Measurements from ENCODE around the gene CCDC17.

Gene CCDC17

DNA sequence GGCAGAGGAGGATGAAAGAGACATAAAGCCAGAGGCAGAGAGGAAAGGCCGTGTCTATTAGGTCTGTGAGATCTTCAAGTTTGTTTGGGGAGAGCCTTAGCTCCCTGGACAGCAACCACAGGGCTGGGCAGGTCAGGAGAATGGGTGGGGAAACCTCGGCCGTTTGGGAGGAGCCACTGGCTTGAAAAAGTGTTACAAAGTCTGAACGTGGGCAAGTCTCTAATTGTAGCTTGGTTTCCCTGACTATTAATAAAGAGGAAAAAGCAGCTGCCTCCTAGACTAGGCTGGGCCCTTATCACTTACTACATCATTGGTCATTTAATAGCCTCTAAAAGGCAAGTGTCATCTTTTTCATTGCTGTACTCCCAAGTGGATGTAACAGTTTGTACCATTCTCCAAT is at the start of gene CCDC17:
Gene CCDC17 (minus strand): TSS at position 83 of the 400 bp plus-strand sequence. CDS start 145 bp downstream, outside the sequence.
- in situ Hi-C loops (cut with HindIII; ENCODE audit: low sequenced_read_pairs) = no loop called here

- in situ Hi-C loops (cut with HindIII; ENCODE audit: low sequenced_read_pairs) = no loop called here
Measured at GRCh38 chr1:45669859-45670655, 46.2 kb upstream of the CCDC17 start.

- in situ Hi-C loops (cut with HindIII; ENCODE audit: low sequenced_read_pairs) = no loop called here
Measured at GRCh38 chr1:45669379-45669778, 45.5 kb upstream of the CCDC17 start.

DNA sequence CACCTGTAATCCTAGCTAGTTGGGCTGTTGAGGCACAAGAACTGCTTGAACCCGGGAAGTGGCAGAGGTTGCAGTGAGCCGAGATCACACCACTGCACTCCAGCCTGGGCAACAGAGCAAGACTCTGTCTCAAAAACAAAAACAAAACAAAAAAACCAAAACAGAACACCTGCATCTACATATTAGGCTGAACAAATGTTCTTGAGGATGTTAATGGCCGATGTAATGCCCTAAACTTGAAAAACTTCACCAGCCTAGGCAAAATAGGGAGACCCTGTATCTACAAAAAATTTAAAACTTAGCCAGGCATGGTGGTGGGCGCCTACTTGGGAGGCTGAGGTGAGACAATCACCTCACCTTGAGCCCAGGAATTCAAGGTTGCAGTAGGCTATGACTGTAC is 44.7 kb upstream of the CCDC17 start:
- in situ Hi-C loops (cut with HindIII; ENCODE audit: low sequenced_read_pairs) = no loop called here

- in situ Hi-C loops (cut with HindIII; ENCODE audit: low sequenced_read_pairs) = no loop called here
Measured at GRCh38 chr1:45667321-45668111, 43.7 kb upstream of the CCDC17 start.

GRCh38 chr1:45666836-45667235 is 43.0 kb upstream of the CCDC17 start:
- in situ Hi-C loops (cut with HindIII; ENCODE audit: low sequenced_read_pairs) = no loop called here

DNA sequence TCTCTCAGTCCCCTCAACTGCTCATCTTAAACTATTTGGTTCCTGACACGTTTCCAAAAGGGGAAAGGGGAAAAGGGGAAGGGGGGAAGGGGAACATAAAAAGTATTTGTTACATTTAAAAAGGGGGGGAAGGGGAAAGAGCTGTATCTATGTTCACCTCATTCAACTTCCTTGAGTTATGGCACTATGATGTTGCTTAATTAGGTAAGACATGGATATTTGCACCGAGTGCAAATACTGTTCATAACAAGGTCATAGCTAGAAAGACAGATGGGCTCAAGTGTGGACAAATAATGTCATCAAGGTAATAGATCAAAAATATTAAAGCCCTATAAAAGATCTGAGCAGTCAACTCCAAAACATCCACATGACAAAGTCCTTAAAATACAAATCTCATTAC is 36.5 kb upstream of the CCDC17 start:
- in situ Hi-C loops (cut with HindIII; ENCODE audit: low sequenced_read_pairs) = no loop called here

GRCh38 chr1:45659222-45659621 is 35.4 kb upstream of the CCDC17 start:
- in situ Hi-C loops (cut with HindIII; ENCODE audit: low sequenced_read_pairs) = no loop called here

DNA sequence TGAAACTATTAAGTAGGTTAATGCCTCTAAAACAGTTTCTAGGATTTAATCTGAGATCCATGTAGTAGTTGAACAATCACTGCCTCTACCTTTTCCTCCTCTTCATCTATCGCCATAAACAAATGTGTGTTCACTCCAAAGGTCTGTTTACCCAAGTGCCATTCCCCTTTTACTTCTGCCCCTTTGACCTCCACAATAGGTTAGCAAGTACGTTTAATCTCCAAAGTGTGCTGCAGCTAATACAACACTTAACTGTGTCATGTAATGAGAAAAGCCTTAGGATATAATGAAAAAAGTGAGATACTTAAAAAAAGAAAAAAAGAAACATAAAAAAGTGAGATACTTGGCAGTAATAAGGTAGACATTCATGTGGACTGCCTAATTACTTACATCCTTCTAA is 34.3 kb upstream of the CCDC17 start:
- in situ Hi-C loops (cut with HindIII; ENCODE audit: low sequenced_read_pairs) = no loop called here

DNA sequence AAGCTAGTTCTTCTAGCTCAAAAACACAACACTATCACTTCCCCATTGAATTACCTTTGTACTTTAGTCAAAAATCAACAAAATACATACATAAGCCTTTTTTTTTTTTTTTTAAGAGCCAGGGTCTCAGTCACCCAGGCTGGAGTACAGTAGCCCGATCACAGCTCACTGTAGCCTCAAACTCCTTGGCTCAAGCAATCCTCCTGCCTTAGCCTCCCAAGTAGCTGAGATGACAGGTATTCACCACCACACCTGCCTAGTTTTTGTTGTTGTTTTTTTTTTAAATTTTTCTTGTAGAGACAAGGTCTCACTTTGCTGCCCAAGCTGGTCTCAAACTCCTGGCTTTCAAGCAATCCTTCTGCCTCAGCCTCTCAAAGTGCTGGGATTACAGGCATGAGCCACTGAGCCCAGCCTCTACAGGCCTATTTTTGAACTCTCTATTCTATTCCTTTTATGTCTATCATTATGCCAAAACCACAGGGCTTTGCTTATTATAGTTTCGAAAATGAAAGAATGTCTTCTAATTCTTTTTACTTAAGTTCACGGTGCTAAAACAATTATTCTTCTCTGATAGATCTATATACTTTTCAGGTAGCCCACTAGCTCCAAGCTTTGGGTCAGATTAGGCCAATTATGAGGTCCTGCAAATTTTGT is 32.8 kb upstream of the CCDC17 start:
- in situ Hi-C loops (cut with HindIII; ENCODE audit: low sequenced_read_pairs) = no loop called here

DNA sequence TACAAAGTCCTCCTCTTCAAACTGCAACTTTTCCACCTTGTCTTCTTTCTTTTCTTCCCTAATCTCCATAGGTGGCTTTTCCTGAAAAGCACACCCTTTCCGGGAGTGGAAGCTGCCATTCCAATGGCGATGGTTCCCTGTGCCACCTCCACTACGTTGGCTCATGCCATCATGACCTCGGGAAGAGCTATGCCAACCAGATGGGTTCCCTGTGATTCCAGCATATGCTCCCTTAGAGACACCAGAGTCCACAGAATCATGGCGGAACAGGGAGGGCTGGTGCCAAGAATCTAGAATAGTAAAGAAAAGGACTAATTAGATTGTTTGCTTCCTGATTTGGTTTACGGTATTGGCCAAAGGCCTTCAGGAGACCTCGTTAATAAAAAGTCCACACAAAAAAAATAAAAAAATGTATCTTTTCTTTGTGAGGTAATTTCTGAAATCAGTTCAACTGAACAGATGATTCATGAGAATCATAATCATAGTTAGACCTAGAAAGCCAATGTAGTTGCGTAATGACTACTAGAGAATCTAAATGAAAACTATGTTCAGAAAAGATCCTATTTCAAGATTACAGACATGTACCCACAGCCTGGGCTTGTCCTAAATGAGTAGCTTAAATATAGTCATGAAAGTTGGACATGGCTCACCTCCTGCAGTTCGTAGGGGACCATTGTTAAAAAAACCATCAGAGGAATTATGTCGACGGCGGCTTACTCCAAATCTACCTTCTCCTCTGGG is 30.9 kb upstream of the CCDC17 start:
- in situ Hi-C loops (cut with HindIII; ENCODE audit: low sequenced_read_pairs) = no loop called here

DNA sequence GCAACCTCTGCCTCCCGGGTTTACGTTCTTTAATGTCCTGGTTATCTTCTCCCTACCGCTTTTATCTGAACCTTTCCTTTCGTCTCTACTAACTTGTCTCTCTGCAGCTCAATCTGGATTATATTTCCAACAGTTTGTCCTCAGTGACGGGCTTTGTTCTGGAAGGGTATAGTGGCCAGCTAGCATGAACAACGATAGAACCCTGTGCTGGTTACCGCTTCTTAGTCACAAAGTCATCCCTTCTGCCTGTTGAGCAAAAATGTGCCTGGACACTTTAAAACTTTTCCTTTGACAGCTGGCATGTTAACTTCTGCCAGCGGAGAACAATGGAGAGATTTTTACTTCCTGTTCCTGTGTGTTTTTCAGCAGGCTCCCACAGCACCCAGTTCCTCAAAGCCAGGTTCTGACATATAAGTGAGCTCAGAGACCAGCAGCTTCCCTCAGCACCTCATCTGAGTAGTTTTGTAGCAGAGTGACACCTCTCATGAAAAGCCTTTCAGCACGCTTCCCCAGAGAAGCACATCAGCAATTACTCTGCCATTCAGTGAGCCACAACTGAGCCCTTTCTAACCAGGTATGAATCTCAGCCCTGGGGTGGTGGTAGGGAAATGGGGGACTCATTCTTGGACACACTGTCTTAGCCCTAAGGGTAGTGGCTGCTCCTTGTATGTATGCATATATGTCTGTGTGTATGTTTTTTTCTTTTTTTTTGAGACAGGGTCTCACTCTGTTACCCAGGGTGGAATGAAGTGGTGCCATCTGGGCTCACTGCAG is 23.6 kb upstream of the CCDC17 start:
- in situ Hi-C loops (cut with HindIII; ENCODE audit: low sequenced_read_pairs) = loop anchor here (5.0 kb wide), 1 partner anchor 50 kb away; no protein-coding TSS in a partner anchor

- in situ Hi-C loops (cut with HindIII; ENCODE audit: low sequenced_read_pairs) = loop anchor here (5.0 kb wide), 1 partner anchor 53 kb away; no protein-coding TSS in a partner anchor
Measured at GRCh38 chr1:45644661-45645060, 20.8 kb upstream of the CCDC17 start.

DNA sequence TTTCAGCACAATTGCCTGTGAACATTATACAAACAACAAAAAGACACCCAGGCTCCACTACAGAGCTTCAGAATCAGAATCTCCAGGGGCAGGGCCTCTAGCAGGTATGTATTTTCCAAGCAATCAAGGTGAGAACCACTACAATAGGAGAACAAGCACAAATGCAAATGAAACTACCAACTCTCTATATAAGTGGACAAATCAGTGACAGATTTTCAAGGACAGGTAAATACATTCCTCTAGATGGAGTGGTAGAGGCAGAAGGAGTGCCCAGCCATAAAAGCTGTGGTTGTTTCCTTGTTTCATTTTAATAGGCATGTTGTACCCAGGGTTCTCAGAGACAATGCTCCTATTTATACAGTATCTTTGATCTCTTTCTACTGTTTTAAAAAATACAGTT is 20.1 kb upstream of the CCDC17 start:
- in situ Hi-C loops (cut with HindIII; ENCODE audit: low sequenced_read_pairs) = no loop called here

- in situ Hi-C loops (cut with HindIII; ENCODE audit: low sequenced_read_pairs) = no loop called here
Measured at GRCh38 chr1:45643321-45643720, 19.5 kb upstream of the CCDC17 start.

- in situ Hi-C loops (cut with HindIII; ENCODE audit: low sequenced_read_pairs) = no loop called here
Measured at GRCh38 chr1:45640293-45640692, 16.4 kb upstream of the CCDC17 start.

- in situ Hi-C loops (cut with HindIII; ENCODE audit: low sequenced_read_pairs) = no loop called here
Measured at GRCh38 chr1:45635211-45635610, 11.4 kb upstream of the CCDC17 start.

DNA sequence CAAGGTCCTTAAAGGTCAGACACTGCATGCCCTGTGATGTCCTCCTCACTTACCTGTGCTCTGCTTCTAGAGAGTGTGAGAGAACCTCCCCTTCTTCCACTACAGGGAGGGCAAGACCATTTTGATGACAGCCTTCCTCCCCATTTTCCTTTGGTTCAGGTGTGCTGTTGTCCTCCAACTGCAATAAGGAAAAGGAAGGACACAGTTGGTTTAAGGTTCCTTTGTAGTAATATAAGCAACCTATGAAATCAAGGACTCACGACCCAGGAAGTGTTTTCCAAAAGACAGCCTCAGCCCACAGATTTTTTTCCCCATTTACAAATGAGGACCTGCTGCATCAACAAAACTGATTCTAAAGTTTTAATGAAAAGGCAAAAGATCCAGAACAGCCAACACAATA is 6.6 kb upstream of the CCDC17 start:
- in situ Hi-C loops (cut with HindIII; ENCODE audit: low sequenced_read_pairs) = no loop called here

GRCh38 chr1:45629035-45629434 is 5.2 kb upstream of the CCDC17 start:
- in situ Hi-C loops (cut with HindIII; ENCODE audit: low sequenced_read_pairs) = no loop called here

All from endothelial cell of hepatic sinusoid (primary cell).